Parathyroid adenoma (tissue), 2 donors: ENCODE data around the gene CIB1.
A peak's percentile ranks its signal among the peaks of the same experiment; 100 is the strongest.

Source experiments
- H2AFZ ChIP-seq: fragments of 300-600 bp; sonication (generic); one replicate; pipeline ENCODE4 v1.7.0; 2017; ENCODE audit warnings: antibody characterized with exemption, mild to moderate bottlenecking
- H3K27ac ChIP-seq: fragments of 300-600 bp; sonication (generic); one replicate; pipeline ENCODE4 v1.7.0; 2017
- H3K27me3 ChIP-seq: fragments of 300-600 bp; sonication (generic); one replicate; pipeline ENCODE4 v1.7.0; 2017; ENCODE audit warnings: low read length; ENCODE audit not compliant: control insufficient read depth, insufficient read depth
- H3K36me3 ChIP-seq: fragments of 300-600 bp; sonication (generic); one replicate; pipeline ENCODE4 v1.7.0; 2017; ENCODE audit warnings: low read length; ENCODE audit not compliant: control insufficient read depth, insufficient read depth
- H3K4me1 ChIP-seq: fragments of 300-600 bp; sonication (generic); one replicate; pipeline ENCODE4 v1.7.0; 2017; ENCODE audit warnings: control low read depth
- H3K4me2 ChIP-seq: fragments of 300-600 bp; sonication (generic); one replicate; pipeline ENCODE4 v1.7.0; 2017; ENCODE audit warnings: low read length
- H3K4me3 ChIP-seq: fragments of 300-600 bp; sonication (generic); one replicate; pipeline ENCODE4 v1.7.0; 2017; ENCODE audit warnings: low read depth, low read length
- H3K79me2 ChIP-seq: fragments of 300-600 bp; sonication (generic); one replicate; pipeline ENCODE4 v1.7.0; 2017; ENCODE audit warnings: control low read depth
- H3K9ac ChIP-seq: fragments of 300-600 bp; sonication (generic); one replicate; pipeline ENCODE4 v1.7.0; 2017; ENCODE audit warnings: mild to moderate bottlenecking
- H3K9me3 ChIP-seq: fragments of 300-600 bp; sonication (generic); one replicate; pipeline ENCODE4 v1.7.0; 2017; ENCODE audit warnings: low read length; ENCODE audit not compliant: control insufficient read depth
- TF ChIP-seq, protein P1 (sequence below): fragments of 300-600 bp; sonication (generic); IDR thresholded peaks from one replicate; pipeline ENCODE4 v1.7.0; 2017; ENCODE audit warnings: antibody characterized with exemption, mild to moderate bottlenecking
- donor health status: primary hyperparathyroidism.

CIB1 gene

DNA sequence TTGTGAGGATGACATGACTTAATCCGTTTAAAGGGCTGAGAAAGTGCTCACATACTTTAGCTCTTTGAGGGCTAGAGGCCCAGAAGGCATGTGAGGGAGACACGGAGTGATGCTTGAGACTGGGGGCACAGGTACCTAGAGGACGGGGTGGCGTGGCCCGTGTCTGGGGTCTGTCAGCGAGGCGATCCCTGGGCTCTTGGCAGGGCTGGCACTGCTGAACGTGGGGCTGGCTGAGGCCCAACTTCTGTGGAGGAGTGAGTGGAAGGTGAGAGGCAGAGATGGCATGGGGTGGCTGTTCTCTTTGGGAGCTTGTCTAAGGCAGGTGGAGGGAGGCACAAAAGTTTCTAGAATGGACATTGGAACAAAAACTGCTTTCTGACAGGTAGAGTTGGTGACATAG, 23.1 kb downstream of the CIB1 start:
- Histone ChIP-seq H3K4me1 (peaks cover 31% of the 10 kb centered on the region), H3K4me3 (no peak overlapping the region), H2AFZ (no peak overlapping the region), H3K9me3 (no peaks in the 10 kb centered on the region), H3K27ac (no peak overlapping the region), H3K4me2 (peak overlapping the region; percentile 22), H3K27me3 (no peaks in the 10 kb centered on the region), H3K36me3 (no peaks in the 10 kb centered on the region), H3K9ac (no peak overlapping the region), H3K79me2 (peaks cover 8% of the 10 kb centered on the region)
- TF ChIP-seq, protein P1, sequence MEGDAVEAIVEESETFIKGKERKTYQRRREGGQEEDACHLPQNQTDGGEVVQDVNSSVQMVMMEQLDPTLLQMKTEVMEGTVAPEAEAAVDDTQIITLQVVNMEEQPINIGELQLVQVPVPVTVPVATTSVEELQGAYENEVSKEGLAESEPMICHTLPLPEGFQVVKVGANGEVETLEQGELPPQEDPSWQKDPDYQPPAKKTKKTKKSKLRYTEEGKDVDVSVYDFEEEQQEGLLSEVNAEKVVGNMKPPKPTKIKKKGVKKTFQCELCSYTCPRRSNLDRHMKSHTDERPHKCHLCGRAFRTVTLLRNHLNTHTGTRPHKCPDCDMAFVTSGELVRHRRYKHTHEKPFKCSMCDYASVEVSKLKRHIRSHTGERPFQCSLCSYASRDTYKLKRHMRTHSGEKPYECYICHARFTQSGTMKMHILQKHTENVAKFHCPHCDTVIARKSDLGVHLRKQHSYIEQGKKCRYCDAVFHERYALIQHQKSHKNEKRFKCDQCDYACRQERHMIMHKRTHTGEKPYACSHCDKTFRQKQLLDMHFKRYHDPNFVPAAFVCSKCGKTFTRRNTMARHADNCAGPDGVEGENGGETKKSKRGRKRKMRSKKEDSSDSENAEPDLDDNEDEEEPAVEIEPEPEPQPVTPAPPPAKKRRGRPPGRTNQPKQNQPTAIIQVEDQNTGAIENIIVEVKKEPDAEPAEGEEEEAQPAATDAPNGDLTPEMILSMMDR: no peak

DNA sequence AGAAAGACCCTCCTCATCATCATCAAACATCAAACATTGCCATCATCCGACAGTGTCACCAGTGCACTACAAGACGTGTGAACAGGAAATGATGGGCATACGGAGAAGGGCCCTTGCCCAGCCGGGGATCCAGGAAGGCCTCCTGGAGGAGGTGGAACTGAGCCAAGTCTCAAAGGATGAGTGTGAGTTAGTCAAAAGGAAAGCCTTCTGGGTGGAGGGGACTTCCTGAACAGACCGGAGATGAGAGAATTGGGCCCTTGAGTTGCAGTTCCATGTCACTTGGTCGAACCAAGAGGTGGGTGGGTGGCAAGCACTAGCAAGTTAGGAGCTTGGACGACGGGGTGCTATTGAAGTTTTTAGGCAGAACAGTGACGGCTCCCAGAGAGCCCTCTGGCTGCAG, 24.1 kb downstream of the CIB1 start:
- Histone ChIP-seq H2AFZ (no peak overlapping the region), H3K9ac (no peak overlapping the region), H3K27ac (no peak overlapping the region), H3K79me2 (peaks cover 17% of the 10 kb centered on the region), H3K27me3 (no peaks in the 10 kb centered on the region), H3K4me1 (peaks cover 34% of the 10 kb centered on the region), H3K4me2 (no peak overlapping the region), H3K36me3 (no peaks in the 10 kb centered on the region), H3K9me3 (no peaks in the 10 kb centered on the region), H3K4me3 (no peak overlapping the region)
- TF ChIP-seq, protein P1: no peak

DNA sequence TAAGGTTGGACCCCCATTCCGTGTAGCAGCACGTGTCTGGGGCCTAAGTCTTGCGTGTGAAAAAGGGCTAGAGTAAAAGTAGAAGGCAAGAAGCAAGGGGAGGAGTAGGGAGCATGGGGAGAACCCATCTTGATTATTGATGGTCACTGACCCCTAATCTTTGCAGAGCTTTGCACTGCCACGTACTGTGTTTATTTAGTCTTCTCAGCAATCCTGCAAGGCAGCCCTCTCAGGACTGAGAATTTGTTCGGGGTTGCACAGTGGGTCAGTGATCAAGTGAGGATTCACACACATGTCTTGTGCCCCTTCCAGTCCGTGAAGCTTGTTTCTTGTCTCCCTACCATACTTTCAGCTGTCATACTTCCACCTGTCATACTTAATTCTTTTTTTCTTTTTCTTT, 25.4 kb downstream of the CIB1 start:
- H2AFZ ChIP-seq: no peak overlapping the region
- no peak overlapping the region for H3K4me2 ChIP-seq
- peaks cover 34% of the 10 kb centered on the region for H3K4me1 ChIP-seq
- TF ChIP-seq, protein P1: no peak
- H3K79me2 ChIP-seq: peaks cover 28% of the 10 kb centered on the region
- no peaks in the 10 kb centered on the region for H3K27me3 ChIP-seq
- no peaks in the 10 kb centered on the region for H3K9me3 ChIP-seq
- H3K36me3 ChIP-seq: no peaks in the 10 kb centered on the region
- H3K27ac ChIP-seq: no peak overlapping the region
- no peak overlapping the region for H3K4me3 ChIP-seq
- H3K9ac ChIP-seq: no peak overlapping the region

DNA sequence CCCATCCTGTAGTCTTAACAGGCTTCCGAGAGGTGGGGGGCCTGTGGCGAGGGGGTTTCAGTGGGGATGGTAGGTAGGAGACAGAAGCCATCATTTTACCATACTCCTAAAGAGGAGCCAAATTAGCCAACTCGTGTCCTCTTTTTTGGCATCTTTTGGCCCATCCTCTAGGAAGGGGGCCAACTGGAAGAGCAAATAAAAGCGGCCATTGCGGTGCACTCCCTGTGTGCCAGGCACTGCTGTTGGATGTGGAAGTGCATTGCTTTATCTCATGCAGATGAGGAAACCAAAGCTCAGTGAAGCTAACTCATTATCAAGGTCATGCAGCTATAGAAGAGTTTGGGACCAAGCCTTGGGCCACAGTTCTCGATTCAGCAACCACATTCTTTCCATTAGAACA, 26.5 kb downstream of the CIB1 start:
- Histone ChIP-seq H3K4me1 (peaks cover 28% of the 10 kb centered on the region), H3K27me3 (no peaks in the 10 kb centered on the region), H3K4me2 (no peak overlapping the region), H3K4me3 (no peak overlapping the region), H3K9me3 (no peaks in the 10 kb centered on the region), H3K9ac (no peak overlapping the region), H3K36me3 (no peaks in the 10 kb centered on the region), H2AFZ (no peak overlapping the region), H3K79me2 (peaks cover 31% of the 10 kb centered on the region), H3K27ac (no peak overlapping the region)
- TF ChIP-seq, protein P1: no peak

DNA sequence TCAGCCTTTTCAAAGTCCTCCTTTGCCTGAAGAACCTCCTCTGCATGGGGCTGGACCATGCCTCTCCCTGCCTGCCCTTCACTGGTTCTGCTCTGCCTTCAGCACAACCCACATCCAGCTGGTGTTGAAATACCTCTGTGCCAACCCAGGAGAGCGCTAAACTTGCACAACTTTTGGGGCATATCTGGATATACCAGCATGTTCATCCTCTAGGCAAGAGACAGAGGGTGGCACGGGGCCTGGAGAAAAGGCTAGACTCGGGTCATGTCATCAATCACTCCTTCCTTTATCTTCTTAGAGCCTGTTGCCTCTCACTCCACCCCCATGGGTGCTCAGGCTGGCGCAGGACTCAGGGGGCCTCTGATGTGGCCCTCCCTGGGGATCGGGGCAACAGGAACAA, 27.9 kb downstream of the CIB1 start:
- Histone ChIP-seq H3K9ac (no peak overlapping the region), H3K27ac (no peak overlapping the region), H2AFZ (no peak overlapping the region), H3K4me2 (no peak overlapping the region), H3K27me3 (no peaks in the 10 kb centered on the region), H3K9me3 (no peaks in the 10 kb centered on the region), H3K79me2 (peaks cover 31% of the 10 kb centered on the region), H3K4me3 (no peak overlapping the region), H3K36me3 (no peaks in the 10 kb centered on the region), H3K4me1 (peaks cover 16% of the 10 kb centered on the region)
- TF ChIP-seq, protein P1: no peak
